Measurements from ENCODE around the gene MYRIP.

DNA sequence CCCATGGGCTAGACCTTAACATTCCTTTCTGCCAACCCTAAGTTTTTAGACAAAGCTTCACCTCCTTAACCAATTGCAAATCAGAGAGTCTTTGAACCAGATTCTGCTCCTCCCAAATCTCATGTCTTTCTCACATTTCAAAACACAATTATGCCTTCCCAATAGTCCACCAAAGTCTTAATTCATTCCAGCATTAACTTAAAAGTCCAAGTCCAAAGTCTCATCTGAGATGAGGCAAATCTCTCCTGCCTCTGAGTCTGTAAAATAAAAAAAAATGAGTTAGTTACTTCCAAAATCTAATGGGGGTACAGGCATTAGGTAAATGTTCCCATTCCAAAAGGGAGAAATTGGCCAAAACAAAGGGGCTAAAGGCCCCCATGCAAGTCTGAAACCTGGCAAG is 43.8 kb upstream of the MYRIP start:
- TF ChIP-seq CTCF (IDR thresholded peaks at IDR 0.05; ENCODE audit: low read depth, low read length) = no peak
- no peak for TF ChIP-seq EZH2phosphoT487 (IDR thresholded peaks at IDR 0.05; ENCODE audit: low read depth)

All from OCI-LY3 (cell line).